Spleen (tissue), 7 donors: Measurements from ENCODE around the gene PDE4D.

Experiments used
- CTCF ChIP-seq, 11 experiments: fragments of 200-600 bp in 7 of 11; fragments of 450-650 bp in 4 of 11; sonication (generic) in 4 of 11; IDR thresholded peaks in 8 of 11; conservative IDR thresholded peaks in 3 of 11; 1 replicate in 7 of 11; 2 replicates in 4 of 11; pipeline versions ENCODE4 v1.4.0 to v1.8.0; 2016 to 2021; ENCODE audit warnings: antibody characterized with exemption in 11 of 11, inconsistent platforms in 4 of 11, mild to moderate bottlenecking in 1 of 11
- POLR2A ChIP-seq, 3 donors: fragments of 450-650 bp; IDR thresholded peaks; one replicate each; pipeline ENCODE4 v1.5.1; 2017; ENCODE audit warnings: antibody characterized with exemption in 3 of 3, mild to moderate bottlenecking in 1 of 3
- donor health status: DM: no; HTN: no; CAD: no; lungs with moderate emphysema.
- donor health status: DM: no; HTN: no; CAD: no.
- donor health status: DM: no; HTN: no; CAD: no.

GRCh38 chr5:59401637-59402036 is 491.9 kb downstream of the PDE4D start:
- TF ChIP-seq CTCF (IDR thresholded peaks at IDR 0.05 in 8 of 11, conservative IDR thresholded peaks at IDR 0.05 in 3 of 11) (no peak), POLR2A (IDR thresholded peaks at IDR 0.05) (no peak)
